HL-60 (cell line): ENCODE results near the gene SLC12A1.

Experiments used
- CTCF ChIP-seq: IDR thresholded peaks from one replicate; pipeline ENCODE4 v1.5.1; 2011; ENCODE audit warnings: low read length, control low read depth, inconsistent platforms; ENCODE audit not compliant: insufficient read depth
- POLR2AphosphoS5 ChIP-seq: IDR thresholded peaks from 2 replicates; pipeline ENCODE4 v1.6.1; 2012; ENCODE audit warnings: low read depth
- REST ChIP-seq: IDR thresholded peaks from 2 replicates; pipeline ENCODE4 v1.6.1; 2012; ENCODE audit warnings: low read depth; ENCODE audit not compliant: insufficient replicate concordance

DNA sequence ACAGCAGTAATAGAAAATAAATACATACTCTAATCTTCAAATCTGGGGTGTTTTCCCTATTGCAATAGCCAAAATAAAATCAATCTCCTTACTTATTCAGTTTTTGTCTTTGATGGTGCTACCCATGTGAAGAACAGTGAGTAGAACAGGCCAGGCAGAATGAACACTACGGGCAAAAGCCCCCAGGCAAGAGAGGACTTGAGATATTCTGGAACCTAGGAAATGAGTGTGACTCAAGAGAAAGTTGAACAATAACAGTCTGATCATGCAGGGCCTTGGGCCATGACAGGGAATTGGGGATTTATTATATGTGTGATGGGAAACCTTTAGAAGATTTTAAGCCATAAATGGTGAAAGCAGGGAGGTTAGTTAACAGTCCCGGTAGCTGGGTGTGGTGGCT is 111.1 kb downstream of the SLC12A1 start:
- TF ChIP-seq CTCF (no peak), REST (no peak), POLR2AphosphoS5 (no peak)
